GM23338 (cell line): Measurements from ENCODE around the gene DOCK10. TPM values are rescaled to one million over a fixed set of nuclear protein-coding genes. Genes with fewer than 3 reads are reported as not detected.

Experiments
- ATAC-seq: fragments of 200-7000 bp; cut with Tn5 transposase; 3 replicates; pipeline ENCODE4 v1.9.1; 2020
- DNase-seq: peaks from one replicate; pipeline ENCODE4 v3.0.0-alpha.2; 2015; ENCODE audit warnings: low spot score
- H2AFZ ChIP-seq: fragments of 200-600 bp; sonication (generic); 2 replicates; pipeline ENCODE4 v1.8.0; 2016; ENCODE audit warnings: antibody characterized with exemption, mild to moderate bottlenecking, moderate library complexity
- H3F3A ChIP-seq: fragments of 200-600 bp; sonication (generic); replicated peaks from 2 replicates; pipeline ENCODE4 v1.8.0; 2017; ENCODE audit warnings: antibody characterized with exemption, mixed run types, low read depth
- H3K27ac ChIP-seq: fragments of 200-600 bp; sonication (generic); 2 replicates; pipeline ENCODE4 v1.6.1; 2016; ENCODE audit warnings: low read depth
- H3K27me3 ChIP-seq: fragments of 200-600 bp; sonication (generic); 2 replicates; pipeline ENCODE4 v1.8.0; 2016; ENCODE audit warnings: mild to moderate bottlenecking, mixed run types, moderate library complexity; ENCODE audit not compliant: insufficient read depth
- H3K36me3 ChIP-seq: fragments of 200-600 bp; sonication (generic); 2 replicates; pipeline ENCODE4 v1.8.0; 2016; ENCODE audit warnings: mild to moderate bottlenecking; ENCODE audit not compliant: insufficient read depth
- H3K4me1 ChIP-seq: fragments of 200-600 bp; sonication (generic); 2 replicates; pipeline ENCODE4 v1.8.0; 2016; ENCODE audit warnings: mild to moderate bottlenecking, moderate library complexity; ENCODE audit not compliant: insufficient read depth
- H3K4me2 ChIP-seq: fragments of 200-600 bp; sonication (generic); 2 replicates; pipeline ENCODE4 v1.7.1; 2017; ENCODE audit warnings: mixed run types
- H3K4me3 ChIP-seq: fragments of 200-600 bp; sonication (generic); 2 replicates; pipeline ENCODE4 v1.6.1; 2016; ENCODE audit warnings: mixed run types
- H3K79me2 ChIP-seq: fragments of 200-600 bp; sonication (generic); replicated peaks from 2 replicates; pipeline ENCODE4 v1.8.0; 2017; ENCODE audit warnings: mild to moderate bottlenecking; ENCODE audit not compliant: insufficient read depth
- H3K9me2 ChIP-seq: fragments of 200-600 bp; sonication (generic); 2 replicates; pipeline ENCODE4 v1.8.0; 2017; ENCODE audit not compliant: insufficient read depth
- H4K20me1 ChIP-seq: fragments of 200-600 bp; sonication (generic); replicated peaks from 2 replicates; pipeline ENCODE4 v1.8.0; 2017; ENCODE audit warnings: mild to moderate bottlenecking; ENCODE audit not compliant: insufficient read depth
- H3K27ac Mint-ChIP-seq: 2 replicates; pipeline ENCODE4 v1.8.0; 2020; ENCODE audit warnings: inconsistent platforms, mild to moderate bottlenecking, moderate library complexity, mixed read lengths
- H3K27me3 Mint-ChIP-seq: 3 replicates; pipeline ENCODE4 v1.8.0; 2022; ENCODE audit warnings: low read depth, mild to moderate bottlenecking, moderate library complexity, mixed read lengths, inconsistent platforms; ENCODE audit not compliant: insufficient read depth, poor library complexity
- H3K36me3 Mint-ChIP-seq: 3 replicates; pipeline ENCODE4 v1.8.0; 2021; ENCODE audit warnings: low read depth, mild to moderate bottlenecking, inconsistent platforms, moderate library complexity, mixed read lengths
- H3K4me1 Mint-ChIP-seq: 3 replicates; pipeline ENCODE4 v1.8.0; 2020; ENCODE audit warnings: mild to moderate bottlenecking, inconsistent platforms, mixed read lengths
- H3K4me3 Mint-ChIP-seq: 3 replicates; pipeline ENCODE4 v1.8.0; 2021; ENCODE audit warnings: moderate library complexity, mild to moderate bottlenecking, inconsistent platforms, mixed read lengths
- H3K9me3 Mint-ChIP-seq: 3 replicates; pipeline ENCODE4 v1.8.0; 2020; ENCODE audit warnings: moderate library complexity, mild to moderate bottlenecking, inconsistent platforms, mixed read lengths
- CREB1 ChIP-seq: fragments of 250-450 bp; sonication (Bioruptor Pico); IDR thresholded peaks from 2 replicates; pipeline ENCODE4 v1.5.0; 2020; ENCODE audit warnings: low read depth, mild to moderate bottlenecking, moderate library complexity
- CTCF ChIP-seq, 2 experiments: fragments of 200-600 bp in 1 of 2; sonication (generic) in 1 of 2; conservative IDR thresholded peaks; 2 replicates each; pipeline versions ENCODE4 v1.5.1 to v1.6.1; 2016 to 2017; ENCODE audit warnings: antibody characterized with exemption in 2 of 2, low read depth in 2 of 2, mild to moderate bottlenecking in 2 of 2, moderate library complexity in 1 of 2
- ETS1 ChIP-seq: IDR thresholded peaks from 2 replicates; pipeline ENCODE4 v1.6.1; 2016; ENCODE audit warnings: antibody characterized with exemption
- EZH2 ChIP-seq: fragments of 200-600 bp; sonication (generic); IDR thresholded peaks from one replicate; pipeline ENCODE4 v1.8.0; 2017; ENCODE audit warnings: antibody characterized with exemption, mild to moderate bottlenecking, low read depth; ENCODE audit not compliant: unreplicated experiment
- EZH2phosphoT487 ChIP-seq: fragments of 200-600 bp; sonication (generic); IDR thresholded peaks from one replicate; pipeline ENCODE4 v1.8.1; 2018; ENCODE audit warnings: antibody characterized with exemption; ENCODE audit not compliant: unreplicated experiment
- JUNB ChIP-seq: IDR thresholded peaks from one replicate; pipeline ENCODE4 v1.6.1; 2016; ENCODE audit warnings: antibody characterized with exemption; ENCODE audit not compliant: unreplicated experiment
- NANOG ChIP-seq: IDR thresholded peaks from 2 replicates; pipeline ENCODE4 v1.6.1; 2016; ENCODE audit warnings: antibody characterized with exemption, borderline replicate concordance
- POLR2AphosphoS5 ChIP-seq: IDR thresholded peaks from 2 replicates; pipeline ENCODE4 v1.6.1; 2016; ENCODE audit warnings: antibody characterized with exemption, low read depth
- REST ChIP-seq: IDR thresholded peaks from one replicate; pipeline ENCODE4 v1.6.1; 2018; ENCODE audit warnings: antibody characterized with exemption; ENCODE audit not compliant: unreplicated experiment
- STAT1 ChIP-seq: IDR thresholded peaks from one replicate; pipeline ENCODE4 v1.6.1; 2016; ENCODE audit warnings: antibody characterized with exemption; ENCODE audit not compliant: unreplicated experiment
- ZNF114 ChIP-seq: fragments of 250-450 bp; sonication (Bioruptor Pico); IDR thresholded peaks from 2 replicates; pipeline ENCODE4 v1.5.0; 2020; ENCODE audit warnings: mild to moderate bottlenecking, moderate library complexity
- ZNF331 ChIP-seq: fragments of 250-450 bp; sonication (Bioruptor Pico); IDR thresholded peaks from 2 replicates; pipeline ENCODE4 v1.5.0; 2020; ENCODE audit warnings: low read depth, mild to moderate bottlenecking, moderate library complexity
- ZNF462 ChIP-seq: fragments of 250-450 bp; sonication (Bioruptor Pico); IDR thresholded peaks from 2 replicates; pipeline ENCODE4 v1.5.0; 2020; ENCODE audit warnings: mild to moderate bottlenecking, moderate library complexity
- polyA plus RNA-seq: library from polyadenylated mRNA; unstranded; fragments of >200 nt; fragmentation: Nextera tagmentation; extraction: Ambion mirVana; gene quantifications from 2 replicates; pipeline ENCODE4 v1.2.1, GENCODE V29; 2016
- total RNA-seq: library from RNA; depleted of rRNA; stranded (reverse); fragments of >200 nt; shearing (Covaris generic); gene quantifications from 2 replicates; pipeline ENCODE4 v1.2.3, GENCODE V29; 2014

Gene DOCK10
- total and polyA plus RNA-seq, 2 experiments from 2014 or later = 1.0 to 1.7 TPM

GRCh38 chr2:224903621-224904020 lies 138.6 kb downstream of the DOCK10 start:
- Mint-ChIP-seq H3K4me3 (no peak overlapping the region), H3K36me3 (no peaks in the 10 kb centered on the region), H3K9me3 (no peaks in the 10 kb centered on the region; the same call in 2 of the 3 replicates), H3K27me3 (no peaks in the 10 kb centered on the region), H3K27ac (no peak overlapping the region), H3K4me1 (no peaks in the 10 kb centered on the region)
- Histone ChIP-seq H3F3A (no peaks in the 10 kb centered on the region), H3K27me3 (no peaks in the 10 kb centered on the region), H3K4me3 (no peak overlapping the region), H3K4me1 (no peaks in the 10 kb centered on the region), H3K36me3 (no peaks in the 10 kb centered on the region), H3K27ac (no peak overlapping the region), H2AFZ (no peak overlapping the region), H3K4me2 (no peak overlapping the region), H3K9me2 (no peaks in the 10 kb centered on the region), H4K20me1 (no peaks in the 10 kb centered on the region), H3K79me2 (no peaks in the 10 kb centered on the region)
- no peak for ATAC-seq
- TF ChIP-seq ZNF462 = no peak
- no peak for TF ChIP-seq JUNB
- no peak for TF ChIP-seq ZNF331 (CRISPR knock-in tag)
- no peak for TF ChIP-seq CREB1 (CRISPR knock-in tag)
- no peak for TF ChIP-seq ZNF114 (CRISPR knock-in tag)
- TF ChIP-seq EZH2 = no peak
- TF ChIP-seq REST = no peak
- no peak for TF ChIP-seq ETS1
- TF ChIP-seq NANOG = no peak
- TF ChIP-seq EZH2phosphoT487 = no peak
- no peak for TF ChIP-seq POLR2AphosphoS5
- no peak for TF ChIP-seq STAT1
- TF ChIP-seq CTCF (conservative IDR thresholded peaks at IDR 0.05; ENCODE audit: low read depth in 2 of 2) = no peak
- no peak for DNase-seq
